H1 (cell line): ENCODE data around the gene TNS1. TPM values are rescaled to one million over a fixed set of nuclear protein-coding genes. Genes with fewer than 3 reads are reported as not detected.

Source experiments
- CTCF ChIA-PET: fragments of 300-600 bp; sonication (Branson Sonifier 250); formaldehyde crosslinking; loops from one replicate; lab custom pipeline; 2021; ENCODE audit not compliant: partially characterized antibody; lab: Charles Lee
- POLR2A ChIA-PET: fragments of 300-600 bp; sonication (Branson Sonifier 250); formaldehyde crosslinking; loops from one replicate; lab custom pipeline; 2021; ENCODE audit warnings: inconsistent platforms; ENCODE audit not compliant: partially characterized antibody; lab: Charles Lee
- DNase-seq, 2 experiments: peaks; one replicate each; pipeline versions ENCODE4 v3.0.0 to v3.0.0-alpha.2; 2010 to 2022; ENCODE audit warnings: low spot score in 2 of 2, low read depth in 1 of 2, mixed read lengths in 1 of 2
- FAIRE-seq: peaks from 2 replicates; lab custom pipeline; 2011; peaks lifted over from hg19 to GRCh38; lab: Jason Lieb, UNC
- H2AFZ ChIP-seq: 2 replicates; pipeline ENCODE4 v1.8.1; 2012; ENCODE audit warnings: low read length, inconsistent platforms
- H2AK5ac ChIP-seq: 2 replicates; pipeline ENCODE4 v1.6.1; 2013; ENCODE audit warnings: low read depth, low read length
- H2BK120ac ChIP-seq: replicated peaks from 2 replicates; pipeline ENCODE3; 2013; ENCODE audit warnings: low read depth, low read length, inconsistent platforms
- H2BK12ac ChIP-seq: 2 replicates; pipeline ENCODE4 v1.6.1; 2013; ENCODE audit warnings: low read depth, low read length
- H2BK15ac ChIP-seq: 2 replicates; pipeline ENCODE4 v1.6.1; 2013; ENCODE audit warnings: low read length
- H2BK20ac ChIP-seq: 2 replicates; pipeline ENCODE4 v1.6.1; 2013; ENCODE audit warnings: low read length
- H2BK5ac ChIP-seq: 2 replicates; pipeline ENCODE4 v1.6.1; 2013; ENCODE audit warnings: low read depth, low read length
- H3K14ac ChIP-seq: 2 replicates; pipeline ENCODE4 v1.6.1; 2013; ENCODE audit warnings: inconsistent platforms; ENCODE audit not compliant: insufficient read length
- H3K18ac ChIP-seq: 2 replicates; pipeline ENCODE4 v1.6.1; 2013; ENCODE audit warnings: low read length; ENCODE audit errors: extremely low read depth
- H3K23ac ChIP-seq: 2 replicates; pipeline ENCODE4 v1.6.1; 2013; ENCODE audit warnings: inconsistent platforms; ENCODE audit not compliant: insufficient read length
- H3K23me2 ChIP-seq: 2 replicates; pipeline ENCODE4 v1.6.1; 2013; ENCODE audit warnings: low read depth, low read length
- H3K27ac ChIP-seq: 2 replicates; pipeline ENCODE4 v1.6.1; 2011; ENCODE audit warnings: low read depth, low read length, inconsistent platforms
- H3K27me3 ChIP-seq, 4 experiments: replicated peaks in 1 of 4; 1 replicate in 1 of 4; 2 replicates in 3 of 4; pipeline versions ENCODE4 v1.6.1 to v1.8.1; 2011 to 2013; ENCODE audit warnings: low read length in 3 of 4, mild to moderate bottlenecking in 3 of 4, inconsistent platforms in 2 of 4, mixed read lengths in 2 of 4, moderate library complexity in 1 of 4; ENCODE audit not compliant: control insufficient read depth in 3 of 4, insufficient read depth in 3 of 4; ENCODE audit errors: extremely low read depth in 1 of 4
- H3K36me3 ChIP-seq, 4 experiments: 2 replicates each; pipeline versions ENCODE4 v1.6.1 to v1.8.1; 2011 to 2013; ENCODE audit warnings: mild to moderate bottlenecking in 4 of 4, low read length in 3 of 4, moderate library complexity in 2 of 4, control low read depth in 1 of 4, inconsistent platforms in 1 of 4; ENCODE audit not compliant: insufficient read depth in 4 of 4, control insufficient read depth in 2 of 4
- H3K4ac ChIP-seq: replicated peaks from 2 replicates; pipeline ENCODE3; 2013; ENCODE audit warnings: low read length, low read depth, mixed read lengths, inconsistent platforms; ENCODE audit not compliant: insufficient read length
- H3K4me1 ChIP-seq, 4 experiments: replicated peaks in 1 of 4; 1 replicate in 1 of 4; 2 replicates in 3 of 4; pipeline versions ENCODE4 v1.6.1 to v1.8.1; 2011 to 2013; ENCODE audit warnings: low read length in 3 of 4, inconsistent platforms in 2 of 4, mixed read lengths in 1 of 4; ENCODE audit not compliant: insufficient read depth in 4 of 4, control insufficient read depth in 3 of 4
- H3K4me2 ChIP-seq, 2 experiments: 2 replicates each; pipeline versions ENCODE4 v1.6.1 to v1.8.1; 2011 to 2013; ENCODE audit warnings: low read depth in 2 of 2, low read length in 2 of 2, control low read depth in 1 of 2, inconsistent platforms in 1 of 2, mild to moderate bottlenecking in 1 of 2; ENCODE audit not compliant: insufficient read depth in 1 of 2
- H3K4me3 ChIP-seq, 4 experiments: fragments of 200-600, 300-600 bp in 1 of 4; sonication (generic), shearing (Covaris generic), sonication (Bioruptor Twin) in 1 of 4; 2 replicates each; pipeline versions ENCODE4 v1.5.1 to v1.8.1; 2011 to 2016; ENCODE audit warnings: low read length in 4 of 4, low read depth in 3 of 4, control low read depth in 2 of 4, inconsistent platforms in 2 of 4, mild to moderate bottlenecking in 2 of 4, mixed read lengths in 1 of 4, moderate library complexity in 1 of 4; ENCODE audit not compliant: insufficient read depth in 2 of 4; ENCODE audit errors: extremely low read depth in 1 of 4
- H3K56ac ChIP-seq: replicated peaks from 2 replicates; pipeline ENCODE3; 2013; ENCODE audit warnings: low read depth, mild to moderate bottlenecking, mixed read lengths, low read length, inconsistent platforms; ENCODE audit not compliant: insufficient read length
- H3K79me1 ChIP-seq: 2 replicates; pipeline ENCODE4 v1.6.1; 2013; ENCODE audit warnings: low read depth, low read length, control low read depth
- H3K79me2 ChIP-seq, 2 experiments: 2 replicates each; pipeline versions ENCODE4 v1.6.1 to v1.8.1; 2012 to 2013; ENCODE audit warnings: low read length in 2 of 2, mild to moderate bottlenecking in 2 of 2, inconsistent platforms in 1 of 2; ENCODE audit not compliant: insufficient read depth in 2 of 2, control insufficient read depth in 1 of 2
- H3K9ac ChIP-seq, 4 experiments: replicated peaks in 1 of 4; 1 replicate in 1 of 4; 2 replicates in 3 of 4; pipeline versions ENCODE4 v1.6.1 to v1.8.1; 2011 to 2013; ENCODE audit warnings: low read depth in 3 of 4, low read length in 3 of 4, control low read depth in 2 of 4, mild to moderate bottlenecking in 2 of 4, moderate library complexity in 2 of 4, inconsistent platforms in 1 of 4; ENCODE audit errors: extremely low read depth in 1 of 4
- H3K9me3 ChIP-seq, 2 experiments: 2 replicates each; pipeline versions ENCODE4 v1.6.1 to v1.8.1; 2012 to 2013; ENCODE audit warnings: mild to moderate bottlenecking in 2 of 2, moderate library complexity in 2 of 2, control low read depth in 1 of 2, inconsistent platforms in 1 of 2, low read depth in 1 of 2, low read length in 1 of 2, mixed read lengths in 1 of 2; ENCODE audit not compliant: insufficient read depth in 2 of 2
- H4K20me1 ChIP-seq, 2 experiments: replicated peaks in 1 of 2; 2 replicates each; pipeline versions ENCODE3 to v1.8.1; 2011 to 2013; ENCODE audit warnings: inconsistent platforms in 2 of 2, low read length in 2 of 2, mild to moderate bottlenecking in 1 of 2; ENCODE audit not compliant: insufficient read depth in 2 of 2, control insufficient read depth in 1 of 2
- H4K5ac ChIP-seq: 2 replicates; pipeline ENCODE4 v1.6.1; 2013; ENCODE audit warnings: low read length, low read depth, mixed read lengths, inconsistent platforms; ENCODE audit not compliant: insufficient read length
- H4K8ac ChIP-seq: 2 replicates; pipeline ENCODE4 v1.8.0; 2013; ENCODE audit warnings: mild to moderate bottlenecking, moderate library complexity, low read length, inconsistent platforms; ENCODE audit not compliant: insufficient read depth; ENCODE audit errors: extremely low read depth
- H4K91ac ChIP-seq: replicated peaks from 2 replicates; pipeline ENCODE3; 2013; ENCODE audit warnings: low read length, mixed read lengths, inconsistent platforms; ENCODE audit not compliant: insufficient read length
- CHD2 ChIP-seq: IDR thresholded peaks from 2 replicates; pipeline ENCODE4 v1.6.1; 2012; ENCODE audit warnings: low read length, improper control_type of control experiment
- EGR1 ChIP-seq: IDR thresholded peaks from 2 replicates; pipeline ENCODE4 v1.6.1; 2011; ENCODE audit warnings: low read depth, low read length, borderline replicate concordance
- HDAC2 ChIP-seq, 2 experiments: fragments of 300-600 bp in 1 of 2; sonication (generic) in 1 of 2; IDR thresholded peaks; 2 replicates each; pipeline ENCODE4 v1.6.1; 2011 to 2012; ENCODE audit warnings: low read depth in 2 of 2, low read length in 2 of 2, mild to moderate bottlenecking in 2 of 2, moderate library complexity in 2 of 2, borderline replicate concordance in 1 of 2, inconsistent platforms in 1 of 2
- WGBS, 2 experiments: shearing (Covaris generic) in 1 of 2; methylation state at CpG; one replicate each; pipeline versions ENCODE4 v1.1.6 to v1.1.7; 2013 to 2015; ENCODE audit warnings: low lambda C conversion rate in 2 of 2, mixed read lengths in 2 of 2, inconsistent platforms in 1 of 2, low coverage in 1 of 2, missing lambda C conversion rate in 1 of 2; ENCODE audit not compliant: insufficient replicate concordance in 2 of 2, insufficient coverage in 1 of 2, insufficient read length in 1 of 2; ENCODE audit errors: extremely low coverage in 1 of 2, missing lambda C conversion rate in 1 of 2; 5-methylcytosine and 5-hydroxymethylcytosine counted together
- polyA plus RNA-seq, 7 experiments: library from polyadenylated mRNA; depleted of rRNA in 3 of 7; stranded (reverse) in 5 of 7; unstranded in 2 of 7; fragments of >200 nt in 5 of 7; fragments of 200-250 nt in 2 of 7; gene quantifications; 1 replicate in 5 of 7; 2 replicates in 1 of 7; 4 replicates in 1 of 7; pipeline versions ENCODE4 v1.2.1 to v1.2.3, GENCODE V29; 2011 to 2013; ENCODE audit warnings: missing spikeins in 2 of 7, mixed read lengths in 2 of 7
- total RNA-seq: library from RNA; stranded (reverse); fragmentation: NEBNext Ultra II Directional; extraction: Animal tissue kit (Norgen Biotek cat#: 25700); gene quantifications from 2 replicates; pipeline ENCODE4 v1.2.1, GENCODE V29; 2021

TNS1 gene
- total and polyA plus RNA-seq, 2 of the 8 experiments (the other 6 are each of a cell fraction or from before 2014, with no cell fraction given), result 1.5 to 5.1 TPM

DNA sequence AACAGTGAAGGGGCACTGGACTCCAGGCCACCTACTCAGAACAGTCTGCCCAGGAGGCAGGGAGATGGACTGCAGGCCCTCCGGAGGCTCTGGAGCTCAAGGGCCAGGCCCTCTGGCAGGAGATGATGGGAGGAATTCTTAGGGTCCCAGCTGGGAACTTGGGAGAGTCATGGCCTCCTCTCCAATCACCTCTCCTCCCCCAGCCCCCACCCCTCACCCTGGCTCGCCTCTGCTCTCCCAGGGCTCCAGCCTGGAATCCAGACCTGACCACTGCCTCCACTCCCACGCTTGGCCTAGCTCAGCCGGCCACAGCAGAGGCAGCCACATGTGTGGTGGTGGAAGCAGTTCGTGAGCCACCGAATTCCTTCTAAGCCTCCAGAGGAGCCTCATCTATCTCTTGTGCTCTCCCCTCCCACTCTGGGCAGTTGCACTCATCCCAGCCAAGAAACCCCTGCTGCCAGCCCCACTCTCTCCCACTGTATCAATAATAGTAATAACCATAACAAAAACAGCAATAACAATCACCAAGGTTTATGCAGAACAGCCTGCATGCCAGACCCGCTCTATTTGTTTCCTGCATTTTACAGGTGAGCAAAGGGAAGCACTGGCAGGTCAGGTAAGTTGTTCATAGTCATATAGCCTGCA is 67.4 kb downstream of the TNS1 start:
- H2BK5ac ChIP-seq, result peak overlapping the region; percentile 41; the same call in 1 of the 2 replicates
- no peak overlapping the region for H3K14ac ChIP-seq
- H2AFZ ChIP-seq, result no peak overlapping the region
- WGBS, 2 experiments, result 59% methylated on average over 7 of the region's 7 CpGs; no CpG with 5 or more reads in 1 of the 2 experiments
- no peak overlapping the region for H3K9ac ChIP-seq
- no peaks in the 10 kb centered on the region for H3K79me1 ChIP-seq
- no peaks in the 10 kb centered on the region for H4K20me1 ChIP-seq
- DNase-seq, result no peak
- TF ChIP-seq EGR1 (peak; percentile 54; the same call in 1 of the 2 replicates), HDAC2 (IDR thresholded peaks at IDR 0.05; ENCODE audit: borderline replicate concordance in 1 of 2, low read depth in 2 of 2, low read length in 2 of 2) (0 out of 4 replicates have a peak, but pooled peaks of 1 of the 2 experiments have one; percentile 59), CHD2 (no peak)
- H4K91ac ChIP-seq, result peak overlapping the region; percentile 8
- H3K4ac ChIP-seq, result no peak overlapping the region
- no peak overlapping the region for H2BK120ac ChIP-seq
- H2BK12ac ChIP-seq, result peak overlapping the region; percentile 53; the same call in 1 of the 2 replicates
- H3K56ac ChIP-seq, result no peak overlapping the region
- H2BK15ac ChIP-seq, result peak overlapping the region; percentile 53; the same call in 1 of the 2 replicates
- H3K79me2 ChIP-seq, result no peaks in the 10 kb centered on the region
- no peak for FAIRE-seq
- peak overlapping the region; percentile 98; the same call in 1 of the 2 replicates for H2BK20ac ChIP-seq
- H3K36me3 ChIP-seq, result no peaks in the 10 kb centered on the region
- no peaks in the 10 kb centered on the region for H3K23me2 ChIP-seq
- H3K23ac ChIP-seq, result no peak overlapping the region
- no peaks in the 10 kb centered on the region for H3K9me3 ChIP-seq
- ChIA-PET POLR2A (interaction anchor here (1.1 kb wide), 1 partner anchor 10 kb away, joined by 3 read pairs; no protein-coding TSS in a partner anchor), CTCF (interaction anchor here (1.0 to 8.9 kb wide), 11 partner anchors 10 to 147 kb away, joined by 3 to 83 read pairs (median 8); no protein-coding TSS in a partner anchor)
- peak overlapping the region; percentile 67; the same call in 1 of the 2 replicates for H2AK5ac ChIP-seq
- peak overlapping the region; percentile 18 to 48; a peak in 3 of 4 replicates for H3K4me2 ChIP-seq
- H3K27ac ChIP-seq, result 0 out of 2 replicates have a peak overlapping the region, but pooled peaks have one; percentile 33
- peak overlapping the region; percentile 18 for H4K5ac ChIP-seq
- peak overlapping the region; percentile 72 for H3K18ac ChIP-seq
- H3K4me1 ChIP-seq, result peaks cover 11 to 36% (median 23%) of the 10 kb centered on the region in 4 experiments
- H3K4me3 ChIP-seq, result 0 out of 8 replicates have a peak overlapping the region, but pooled peaks of 1 of the 4 experiments have one; percentile 12
- H4K8ac ChIP-seq, result 0 out of 2 replicates have a peak overlapping the region, but pooled peaks have one; percentile 73
- H3K27me3 ChIP-seq, result no peaks in the 10 kb centered on the region; a peak in 1 of 7 replicates
